ENCODE results near the gene EIF5AL1.

DNA sequence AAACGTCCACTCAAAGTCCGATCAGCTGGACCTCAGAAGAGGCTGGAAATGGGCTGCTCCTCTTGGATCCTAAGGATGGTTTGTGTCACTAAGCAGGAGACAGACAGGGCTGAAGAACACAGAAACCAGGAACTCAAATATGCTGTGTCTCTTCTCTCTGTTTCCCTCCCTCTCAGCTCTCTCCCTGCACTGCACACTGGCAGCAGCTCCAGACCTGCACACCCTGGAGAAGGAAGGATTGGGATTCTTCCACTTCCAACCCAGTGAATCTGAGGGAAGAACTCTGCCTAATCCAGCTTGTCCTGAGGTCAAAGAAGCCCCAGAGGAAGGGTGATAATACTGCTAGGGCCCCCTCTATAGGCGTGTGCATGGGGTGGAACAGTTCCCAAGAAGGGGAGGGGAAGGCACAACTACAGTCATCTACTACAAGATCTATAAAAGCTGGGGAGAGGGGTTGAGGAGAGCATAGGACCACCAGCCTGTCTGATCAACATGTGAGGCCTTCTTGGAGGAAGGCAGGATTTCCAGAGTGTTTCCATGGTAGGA lies 44.2 kb upstream of the EIF5AL1 start:
- no peak for TF ChIP-seq POLR2AphosphoS5 (IDR thresholded peaks at IDR 0.05; ENCODE audit: low read length)
- no peak for TF ChIP-seq TBL1XR1 (IDR thresholded peaks at IDR 0.05; ENCODE audit: low read depth, low read length)
- TF ChIP-seq, protein P1, sequence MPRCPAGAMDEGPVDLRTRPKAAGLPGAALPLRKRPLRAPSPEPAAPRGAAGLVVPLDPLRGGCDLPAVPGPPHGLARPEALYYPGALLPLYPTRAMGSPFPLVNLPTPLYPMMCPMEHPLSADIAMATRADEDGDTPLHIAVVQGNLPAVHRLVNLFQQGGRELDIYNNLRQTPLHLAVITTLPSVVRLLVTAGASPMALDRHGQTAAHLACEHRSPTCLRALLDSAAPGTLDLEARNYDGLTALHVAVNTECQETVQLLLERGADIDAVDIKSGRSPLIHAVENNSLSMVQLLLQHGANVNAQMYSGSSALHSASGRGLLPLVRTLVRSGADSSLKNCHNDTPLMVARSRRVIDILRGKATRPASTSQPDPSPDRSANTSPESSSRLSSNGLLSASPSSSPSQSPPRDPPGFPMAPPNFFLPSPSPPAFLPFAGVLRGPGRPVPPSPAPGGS (IDR thresholded peaks at IDR 0.05; ENCODE audit: borderline replicate concordance, insufficient read depth, low read depth, low read length, poor library complexity, severe bottlenecking), result no peak
- no peak for TF ChIP-seq JUND (IDR thresholded peaks at IDR 0.05; ENCODE audit: low read depth, low read length)
- no peak for TF ChIP-seq POU2F2 (IDR thresholded peaks at IDR 0.05; ENCODE audit: borderline replicate concordance, low read depth, low read length)
- TF ChIP-seq NR2C2 (IDR thresholded peaks at IDR 0.05; ENCODE audit: borderline replicate concordance, control insufficient read depth, insufficient read length, low read depth), result no peak
- no peak for TF ChIP-seq ZNF622 (IDR thresholded peaks at IDR 0.05)
- TF ChIP-seq SKIL (IDR thresholded peaks at IDR 0.05; ENCODE audit: low read depth, poor library complexity, severe bottlenecking), result no peak
- no peak for TF ChIP-seq CTCF (IDR thresholded peaks at IDR 0.05 in 2 of 3, conservative IDR thresholded peaks at IDR 0.05 in 1 of 3; ENCODE audit: control insufficient read depth in 2 of 3, extremely low read depth in 1 of 3, insufficient read depth in 1 of 3, low read depth in 3 of 3, low read length in 3 of 3)
- no peak for TF ChIP-seq CREM (IDR thresholded peaks at IDR 0.05; ENCODE audit: low read depth)
- TF ChIP-seq SMC3 (IDR thresholded peaks at IDR 0.05; ENCODE audit: borderline replicate concordance, low read length), result no peak
- no peak for TF ChIP-seq ZNF24 (IDR thresholded peaks at IDR 0.05)
